ENCODE data around the gene RNASEH2C.
"Not testable (repeated sequence)": the region's sequence is repeated elsewhere in the genome, so short reads cannot be mapped to it uniquely, and the experiment has no call there.

The RNASEH2C gene

GRCh38 chr11:65716774-65717405 lies 3.7 kb downstream of the RNASEH2C start:
- H3K4me2 ChIP-seq (ENCODE audit: low read length): no peak overlapping the region
- H3K27me3 ChIP-seq (ENCODE audit: control insufficient read depth, insufficient read depth, low read length): no peaks in the 10 kb centered on the region
- peaks cover 59% of the 10 kb centered on the region for H3K36me3 ChIP-seq (ENCODE audit: insufficient read depth, low read length)
- no peak overlapping the region for H3K4me3 ChIP-seq (ENCODE audit: low read length)
- H3K4me1 ChIP-seq (ENCODE audit: control insufficient read depth, insufficient read depth, low read length): peaks cover 25% of the 10 kb centered on the region
- H3K9me3 ChIP-seq (replicated peaks; ENCODE audit: low read length): no peaks in the 10 kb centered on the region
- no peak overlapping the region for H3K9ac ChIP-seq (ENCODE audit: low read depth, low read length)

- Histone ChIP-seq H3K4me3 (ENCODE audit: low read length) (no peak overlapping the region), H3K4me2 (ENCODE audit: low read length) (no peak overlapping the region), H3K9me3 (replicated peaks; ENCODE audit: low read length) (no peaks in the 10 kb centered on the region), H3K27me3 (ENCODE audit: control insufficient read depth, insufficient read depth, low read length) (no peaks in the 10 kb centered on the region), H3K4me1 (ENCODE audit: control insufficient read depth, insufficient read depth, low read length) (peaks cover 26% of the 10 kb centered on the region), H3K36me3 (ENCODE audit: insufficient read depth, low read length) (peaks cover 59% of the 10 kb centered on the region), H3K9ac (ENCODE audit: low read depth, low read length) (no peak overlapping the region)
Observed at GRCh38 chr11:65716302-65716701, 4.3 kb downstream of the RNASEH2C start.

GRCh38 chr11:65714433-65714832 lies 6.2 kb downstream of the RNASEH2C start:
- no peaks in the 10 kb centered on the region for H3K27me3 ChIP-seq (ENCODE audit: control insufficient read depth, insufficient read depth, low read length)
- H3K4me2 ChIP-seq (ENCODE audit: low read length): no peak overlapping the region
- H3K4me3 ChIP-seq (ENCODE audit: low read length): no peak overlapping the region
- H3K36me3 ChIP-seq (ENCODE audit: insufficient read depth, low read length): peaks cover 59% of the 10 kb centered on the region
- H3K9me3 ChIP-seq (replicated peaks; ENCODE audit: low read length): no peaks in the 10 kb centered on the region
- H3K4me1 ChIP-seq (ENCODE audit: control insufficient read depth, insufficient read depth, low read length): peaks cover 34% of the 10 kb centered on the region
- H3K9ac ChIP-seq (ENCODE audit: low read depth, low read length): no peak overlapping the region

GRCh38 chr11:65713212-65713969 lies 7.2 kb downstream of the RNASEH2C start:
- Histone ChIP-seq H3K36me3 (ENCODE audit: insufficient read depth, low read length) (peaks cover 51% of the 10 kb centered on the region), H3K27me3 (ENCODE audit: control insufficient read depth, insufficient read depth, low read length) (no peaks in the 10 kb centered on the region), H3K4me2 (ENCODE audit: low read length) (peak overlapping the region; percentile 93), H3K4me1 (ENCODE audit: control insufficient read depth, insufficient read depth, low read length) (peaks cover 23% of the 10 kb centered on the region), H3K4me3 (ENCODE audit: low read length) (peak overlapping the region; percentile 79), H3K9me3 (replicated peaks; ENCODE audit: low read length) (no peaks in the 10 kb centered on the region), H3K9ac (ENCODE audit: low read depth, low read length) (peak overlapping the region; percentile 89)

- peak overlapping the region; percentile 93 for H3K4me2 ChIP-seq (ENCODE audit: low read length)
- peaks cover 18% of the 10 kb centered on the region for H3K4me1 ChIP-seq (ENCODE audit: control insufficient read depth, insufficient read depth, low read length)
- peak overlapping the region; percentile 79 for H3K4me3 ChIP-seq (ENCODE audit: low read length)
- H3K36me3 ChIP-seq (ENCODE audit: insufficient read depth, low read length): peaks cover 44% of the 10 kb centered on the region
- no peaks in the 10 kb centered on the region for H3K9me3 ChIP-seq (replicated peaks; ENCODE audit: low read length)
- H3K9ac ChIP-seq (ENCODE audit: low read depth, low read length): peak overlapping the region; percentile 89
- H3K27me3 ChIP-seq (ENCODE audit: control insufficient read depth, insufficient read depth, low read length): no peaks in the 10 kb centered on the region
Observed at GRCh38 chr11:65712633-65713076, 7.9 kb downstream of the RNASEH2C start.

- H3K4me1 ChIP-seq (ENCODE audit: control insufficient read depth, insufficient read depth, low read length): peaks cover 18% of the 10 kb centered on the region
- peaks cover 37% of the 10 kb centered on the region for H3K36me3 ChIP-seq (ENCODE audit: insufficient read depth, low read length)
- no peaks in the 10 kb centered on the region for H3K27me3 ChIP-seq (ENCODE audit: control insufficient read depth, insufficient read depth, low read length)
- peak within 1 kb of the TSS; percentile 93 for H3K4me2 ChIP-seq (ENCODE audit: low read length)
- H3K4me3 ChIP-seq (ENCODE audit: low read length): peak within 1 kb of the TSS; percentile 79
- no peaks in the 10 kb centered on the region for H3K9me3 ChIP-seq (replicated peaks; ENCODE audit: low read length)
- peak within 1 kb of the TSS; percentile 89 for H3K9ac ChIP-seq (ENCODE audit: low read depth, low read length)
Observed at GRCh38 chr11:65711785-65712632, 8.6 kb downstream of the RNASEH2C start, which contains the start of gene KAT5. KAT5 (plus strand) TSS chr11:65712252; CDS start chr11:65712268, 16 bp downstream.

- Histone ChIP-seq H3K4me2 (ENCODE audit: low read length) (no peak overlapping the region), H3K4me3 (ENCODE audit: low read length) (no peak overlapping the region), H3K4me1 (ENCODE audit: control insufficient read depth, insufficient read depth, low read length) (peaks cover 18% of the 10 kb centered on the region), H3K9ac (ENCODE audit: low read depth, low read length) (no peak overlapping the region), H3K36me3 (ENCODE audit: insufficient read depth, low read length) (peaks cover 27% of the 10 kb centered on the region), H3K9me3 (replicated peaks; ENCODE audit: low read length) (no peaks in the 10 kb centered on the region), H3K27me3 (ENCODE audit: control insufficient read depth, insufficient read depth, low read length) (peaks cover 5% of the 10 kb centered on the region)
Observed at GRCh38 chr11:65710421-65710820, 10.2 kb downstream of the RNASEH2C start.

- peaks cover 20% of the 10 kb centered on the region for H3K36me3 ChIP-seq (ENCODE audit: insufficient read depth, low read length)
- peaks cover 18% of the 10 kb centered on the region for H3K4me1 ChIP-seq (ENCODE audit: control insufficient read depth, insufficient read depth, low read length)
- H3K4me3 ChIP-seq (ENCODE audit: low read length): no peak overlapping the region
Observed at GRCh38 chr11:65709661-65710060, 10.9 kb downstream of the RNASEH2C start.

GRCh38 chr11:65708451-65708850 lies 12.1 kb downstream of the RNASEH2C start:
- H3K4me1 ChIP-seq (ENCODE audit: control insufficient read depth, insufficient read depth, low read length): peaks cover 18% of the 10 kb centered on the region
- peaks cover 6% of the 10 kb centered on the region for H3K27me3 ChIP-seq (ENCODE audit: control insufficient read depth, insufficient read depth, low read length)
- no peak overlapping the region for H3K9ac ChIP-seq (ENCODE audit: low read depth, low read length)
- peaks cover 8% of the 10 kb centered on the region for H3K36me3 ChIP-seq (ENCODE audit: insufficient read depth, low read length)
- H3K4me2 ChIP-seq (ENCODE audit: low read length): no peak overlapping the region
- H3K9me3 ChIP-seq (replicated peaks; ENCODE audit: low read length): no peaks in the 10 kb centered on the region
- H3K4me3 ChIP-seq (ENCODE audit: low read length): no peak overlapping the region

More at GRCh38 chr11:65709661-65710060, 10.9 kb downstream of the RNASEH2C start:
- Histone ChIP-seq H3K27me3 (ENCODE audit: control insufficient read depth, insufficient read depth, low read length) (peaks cover 6% of the 10 kb centered on the region), H3K4me2 (ENCODE audit: low read length) (no peak overlapping the region), H3K9me3 (replicated peaks; ENCODE audit: low read length) (no peaks in the 10 kb centered on the region), H3K9ac (ENCODE audit: low read depth, low read length) (no peak overlapping the region)

GRCh38 chr11:65707002-65707401 lies 13.6 kb downstream of the RNASEH2C start:
- not testable (repeated sequence) for H3K4me3 ChIP-seq (ENCODE audit: low read length); H3K9me3 ChIP-seq (replicated peaks; ENCODE audit: low read length); H3K36me3 ChIP-seq (ENCODE audit: insufficient read depth, low read length); H3K9ac ChIP-seq (ENCODE audit: low read depth, low read length); H3K4me2 ChIP-seq (ENCODE audit: low read length)
- Histone ChIP-seq H3K4me1 (ENCODE audit: control insufficient read depth, insufficient read depth, low read length) (peaks cover 11% of the 10 kb centered on the region), H3K27me3 (ENCODE audit: control insufficient read depth, insufficient read depth, low read length) (peaks cover 17% of the 10 kb centered on the region)

- peak overlapping the region; percentile 52 for H3K4me3 ChIP-seq (ENCODE audit: low read length)
- not testable (repeated sequence) for H3K9ac ChIP-seq (ENCODE audit: low read depth, low read length)
Observed at GRCh38 chr11:65706303-65706763, 14.3 kb downstream of the RNASEH2C start.

More at GRCh38 chr11:65706303-65706763, 14.3 kb downstream of the RNASEH2C start:
- H3K27me3 ChIP-seq (ENCODE audit: control insufficient read depth, insufficient read depth, low read length): peaks cover 23% of the 10 kb centered on the region
- not testable (repeated sequence) for H3K36me3 ChIP-seq (ENCODE audit: insufficient read depth, low read length); H3K9me3 ChIP-seq (replicated peaks; ENCODE audit: low read length)
- peaks cover 11% of the 10 kb centered on the region for H3K4me1 ChIP-seq (ENCODE audit: control insufficient read depth, insufficient read depth, low read length)
- peak overlapping the region; percentile 76 for H3K4me2 ChIP-seq (ENCODE audit: low read length)
